Osteoblast (primary cell): ENCODE measurements around the gene FAM219B. TPM values are rescaled to one million over a fixed set of nuclear protein-coding genes. Genes with fewer than 3 reads are reported as not detected.

ENCODE experiments used
- DNase-seq: peaks from one replicate; pipeline ENCODE4 v3.0.0; 2011; ENCODE audit warnings: low spot score, mixed read lengths; ENCODE audit not compliant: insufficient read length; ENCODE audit errors: missing footprints
- H2AFZ ChIP-seq: 2 replicates; pipeline ENCODE4 v1.6.0; 2011; ENCODE audit warnings: mild to moderate bottlenecking, low read length
- H3K27ac ChIP-seq: 2 replicates; pipeline ENCODE4 v1.5.1; 2011; ENCODE audit warnings: mild to moderate bottlenecking, low read depth, low read length, moderate library complexity
- H3K27me3 ChIP-seq: 2 replicates; pipeline ENCODE4 v1.6.0; 2012; ENCODE audit warnings: mild to moderate bottlenecking, control low read depth, inconsistent platforms, low read length, moderate library complexity; ENCODE audit not compliant: insufficient read depth
- H3K36me3 ChIP-seq: 2 replicates; pipeline ENCODE4 v1.5.1; 2011; ENCODE audit warnings: mild to moderate bottlenecking, low read length, control low read depth, moderate library complexity; ENCODE audit not compliant: insufficient read depth
- H3K4me1 ChIP-seq: 2 replicates; pipeline ENCODE4 v1.5.1; 2011; ENCODE audit warnings: mild to moderate bottlenecking, low read length, control low read depth, moderate library complexity; ENCODE audit not compliant: insufficient read depth
- H3K4me2 ChIP-seq: 2 replicates; pipeline ENCODE4 v1.6.0; 2011; ENCODE audit warnings: mild to moderate bottlenecking, low read length; ENCODE audit not compliant: insufficient read depth
- H3K4me3 ChIP-seq: fragments of 200-600 bp; sonication (generic); 3 replicates; pipeline ENCODE4 v1.5.1; 2012; ENCODE audit warnings: mild to moderate bottlenecking, low read length, inconsistent platforms; ENCODE audit not compliant: insufficient read depth
- H3K79me2 ChIP-seq: 2 replicates; pipeline ENCODE4 v1.6.0; 2012; ENCODE audit warnings: mild to moderate bottlenecking, low read length, control low read depth, inconsistent platforms; ENCODE audit not compliant: insufficient read depth
- H3K9me3 ChIP-seq: 2 replicates; pipeline ENCODE4 v1.5.1; 2011; ENCODE audit warnings: low read depth, low read length, control low read depth
- H4K20me1 ChIP-seq: 2 replicates; pipeline ENCODE4 v1.6.0; 2012; ENCODE audit warnings: mild to moderate bottlenecking, low read length, control low read depth; ENCODE audit not compliant: insufficient read depth
- CTCF ChIP-seq: IDR thresholded peaks from 2 replicates; pipeline ENCODE4 v1.5.1; 2011; ENCODE audit warnings: mild to moderate bottlenecking, low read depth, low read length, moderate library complexity; ENCODE audit errors: extremely low read depth
- total RNA-seq: library from RNA; depleted of rRNA; stranded (reverse); fragments of >200 nt; gene quantifications from 2 replicates; pipeline ENCODE4 v1.2.3, GENCODE V29; 2012

FAM219B gene
- total RNA-seq, 1 donor: 36.6 TPM

- TF ChIP-seq CTCF: no peak
- Histone ChIP-seq H3K27ac (no peak overlapping the region), H2AFZ (no peak overlapping the region), H3K9me3 (no peaks in the 10 kb centered on the region), H3K4me2 (no peak overlapping the region), H3K4me1 (no peaks in the 10 kb centered on the region), H3K79me2 (peaks cover 51% of the 10 kb centered on the region), H3K36me3 (peaks cover 23% of the 10 kb centered on the region), H3K27me3 (no peaks in the 10 kb centered on the region), H4K20me1 (peaks cover 19% of the 10 kb centered on the region), H3K4me3 (no peak overlapping the region)
- DNase-seq: no peak
Measured at GRCh38 chr15:74856537-74856936, 50.1 kb downstream of the FAM219B start.

GRCh38 chr15:74855857-74856256 lies 50.8 kb downstream of the FAM219B start:
- no peak for DNase-seq
- Histone ChIP-seq H3K27ac (no peak overlapping the region), H2AFZ (no peak overlapping the region), H3K4me2 (no peak overlapping the region), H3K9me3 (no peaks in the 10 kb centered on the region), H3K4me1 (no peaks in the 10 kb centered on the region), H3K4me3 (no peak overlapping the region), H4K20me1 (peaks cover 19% of the 10 kb centered on the region), H3K36me3 (peaks cover 29% of the 10 kb centered on the region), H3K27me3 (no peaks in the 10 kb centered on the region), H3K79me2 (peaks cover 46% of the 10 kb centered on the region)
- TF ChIP-seq CTCF: no peak

- H3K36me3 ChIP-seq: peaks cover 40% of the 10 kb centered on the region
- H3K9me3 ChIP-seq: no peaks in the 10 kb centered on the region
- no peak overlapping the region for H2AFZ ChIP-seq
- H3K27me3 ChIP-seq: no peaks in the 10 kb centered on the region
- no peak overlapping the region for H3K27ac ChIP-seq
- peaks cover 14% of the 10 kb centered on the region for H4K20me1 ChIP-seq
- no peak overlapping the region for H3K4me3 ChIP-seq
- no peaks in the 10 kb centered on the region for H3K4me1 ChIP-seq
- no peak for TF ChIP-seq CTCF
- no peak for DNase-seq
- H3K4me2 ChIP-seq: no peak overlapping the region
- peaks cover 43% of the 10 kb centered on the region for H3K79me2 ChIP-seq
Measured at GRCh38 chr15:74854453-74855022, 52.1 kb downstream of the FAM219B start.

- peaks cover 21% of the 10 kb centered on the region for H3K79me2 ChIP-seq
- H4K20me1 ChIP-seq: peaks cover 9% of the 10 kb centered on the region
- H3K9me3 ChIP-seq: no peaks in the 10 kb centered on the region
- peaks cover 58% of the 10 kb centered on the region for H3K36me3 ChIP-seq
- no peak overlapping the region for H3K4me3 ChIP-seq
- DNase-seq: peak; percentile 25
- H3K4me1 ChIP-seq: no peaks in the 10 kb centered on the region
- H3K4me2 ChIP-seq: no peak overlapping the region
- no peak overlapping the region for H3K27ac ChIP-seq
- H2AFZ ChIP-seq: no peak overlapping the region
- no peaks in the 10 kb centered on the region for H3K27me3 ChIP-seq
- no peak for TF ChIP-seq CTCF
Measured at GRCh38 chr15:74851960-74852359, 54.7 kb downstream of the FAM219B start.
